GM18519 (cell line): ENCODE measurements around the gene RNF213.

Experiments used
- ATAC-seq: cut with Tn5 transposase; IDR thresholded peaks from one replicate; pipeline ENCODE4 v1.9.1; 2021; ENCODE audit warnings: mild to moderate bottlenecking, moderate library complexity; ENCODE audit not compliant: unreplicated experiment, low FRiP score

The RNF213 gene

GRCh38 chr17:80260791-80261158 is at the start of gene RNF213:
Gene RNF213 (plus strand): TSS chr17:80260852. CDS start chr17:80263682, 2,830 bp downstream.
- no peak for ATAC-seq

- no peak for ATAC-seq
Observed at GRCh38 chr17:80212109-80212508, 48.5 kb upstream of the RNF213 start.

- no peak for ATAC-seq
Observed at GRCh38 chr17:80212511-80212910, 48.1 kb upstream of the RNF213 start.

DNA sequence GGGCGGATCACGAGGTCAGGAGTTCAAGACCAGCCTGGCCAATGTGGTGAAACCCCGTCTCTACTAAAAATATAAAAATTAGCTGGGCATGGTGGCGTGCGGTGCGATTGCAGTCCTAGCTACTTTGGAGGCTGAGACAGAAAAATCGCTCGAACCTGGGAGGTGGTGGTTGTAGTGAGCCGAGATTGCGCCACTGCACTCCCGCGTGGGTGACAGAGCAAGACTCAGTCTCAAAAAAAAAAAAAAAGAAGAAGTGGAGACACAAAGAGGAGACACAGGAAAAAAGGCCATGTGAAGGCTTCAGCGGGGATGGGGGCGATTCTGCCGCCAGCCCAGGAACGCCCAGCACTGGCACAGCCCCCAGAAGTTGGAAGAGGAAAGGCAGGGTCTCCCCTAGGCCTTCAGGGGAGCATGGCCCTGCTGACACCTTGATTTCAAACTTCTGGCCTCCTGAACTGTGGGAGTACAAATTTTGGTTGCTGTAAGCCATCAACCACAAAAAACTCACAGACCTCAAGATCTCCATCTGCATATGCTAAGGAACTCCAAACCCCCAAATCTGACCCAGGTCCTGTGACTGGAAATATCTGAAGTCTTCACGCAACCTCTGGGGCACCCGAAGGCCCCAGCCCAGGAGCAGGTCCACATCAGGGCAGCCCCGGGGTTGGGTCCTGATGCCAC is 47.5 kb upstream of the RNF213 start:
- ATAC-seq, result no peak

- no peak for ATAC-seq
Observed at GRCh38 chr17:80213643-80213975, 47.0 kb upstream of the RNF213 start.

- ATAC-seq, result no peak
Observed at GRCh38 chr17:80214012-80214877, 46.4 kb upstream of the RNF213 start.

GRCh38 chr17:80214878-80215210 is 45.8 kb upstream of the RNF213 start:
- no peak for ATAC-seq

GRCh38 chr17:80216473-80217456 is 43.9 kb upstream of the RNF213 start:
- no peak for ATAC-seq

DNA sequence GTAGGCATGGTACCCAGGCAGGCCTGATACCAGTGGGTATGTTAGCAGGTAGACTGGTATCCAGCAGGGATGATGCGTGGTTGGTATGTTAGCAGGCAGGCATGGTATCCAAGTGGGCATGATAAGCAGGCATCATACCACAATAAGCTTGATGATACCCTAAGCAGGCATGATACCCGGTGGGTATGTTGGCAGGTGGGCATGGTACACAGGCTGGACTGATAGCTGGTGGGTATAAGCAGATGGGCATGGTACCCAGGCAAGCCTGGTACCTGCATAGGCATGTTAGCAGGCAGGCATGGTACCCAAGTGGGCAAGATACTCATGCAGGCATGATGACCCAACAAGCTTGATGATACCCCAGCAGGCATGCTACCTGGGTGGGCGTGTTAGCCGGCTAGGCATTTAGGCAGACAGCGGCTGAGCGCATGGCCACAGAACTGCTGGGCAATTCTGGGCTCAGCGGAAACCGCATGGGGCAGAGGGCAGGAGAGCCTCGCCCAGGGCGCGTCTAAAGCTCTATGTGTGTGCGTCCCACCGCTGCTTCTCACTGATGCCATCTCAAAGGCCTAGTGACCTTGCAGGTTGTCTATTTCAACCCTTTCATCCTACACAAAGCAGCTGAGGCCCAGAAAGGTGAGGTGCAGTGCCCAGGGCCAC is 42.8 kb upstream of the RNF213 start:
- no peak for ATAC-seq

GRCh38 chr17:80218391-80218790 is 42.3 kb upstream of the RNF213 start:
- ATAC-seq, result no peak

GRCh38 chr17:80219013-80219762 is 41.5 kb upstream of the RNF213 start:
- ATAC-seq, result no peak

DNA sequence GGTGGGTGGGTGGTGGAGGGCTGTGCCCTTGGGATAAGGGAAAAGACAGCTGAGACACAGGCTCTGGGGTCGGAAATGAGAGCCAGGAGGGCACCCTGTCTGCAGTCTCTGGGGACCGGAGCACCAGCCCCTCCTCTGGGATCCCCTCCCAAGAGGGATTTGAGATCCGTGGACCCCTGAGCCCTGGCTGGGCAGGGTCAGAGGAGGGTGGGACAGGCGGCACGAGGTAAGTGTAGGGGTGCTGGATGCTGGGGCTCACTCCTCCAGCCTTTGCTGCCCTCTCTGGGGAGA is 40.9 kb upstream of the RNF213 start:
- no peak for ATAC-seq

GRCh38 chr17:80220054-80220735 is 40.5 kb upstream of the RNF213 start, which contains the start of the genes SGSH and SLC26A11:
Gene SGSH (minus strand): TSS chr17:80220333. CDS start chr17:80220313, 20 bp downstream.
Gene SLC26A11 (plus strand): TSS chr17:80220427. CDS start chr17:80221561, 1,134 bp downstream.
- ATAC-seq, result no peak

DNA sequence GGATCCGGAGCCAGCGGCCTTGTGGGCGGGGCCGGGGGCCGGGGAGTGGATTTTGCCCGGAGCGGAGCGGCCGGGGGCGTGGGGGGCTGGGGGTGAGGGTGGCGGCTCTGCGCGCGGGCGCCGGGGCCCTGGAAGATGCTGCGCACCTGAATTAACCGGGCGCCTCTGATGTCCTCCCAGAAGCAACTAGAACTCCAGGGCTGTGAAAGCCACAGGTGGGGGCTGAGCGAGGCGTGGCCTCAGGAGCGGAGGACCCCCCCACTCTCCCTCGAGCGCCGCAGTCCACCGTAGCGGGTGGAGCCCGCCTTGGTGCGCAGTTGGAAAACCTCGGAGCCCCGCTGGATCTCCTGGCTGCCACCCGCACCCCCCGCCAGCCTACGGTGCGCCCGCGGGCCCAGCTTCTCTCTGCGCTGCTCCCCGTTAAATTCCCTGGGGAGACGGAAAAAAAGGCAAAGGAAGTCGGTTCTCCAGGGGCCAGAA is 39.9 kb upstream of the RNF213 start:
- no peak for ATAC-seq

DNA sequence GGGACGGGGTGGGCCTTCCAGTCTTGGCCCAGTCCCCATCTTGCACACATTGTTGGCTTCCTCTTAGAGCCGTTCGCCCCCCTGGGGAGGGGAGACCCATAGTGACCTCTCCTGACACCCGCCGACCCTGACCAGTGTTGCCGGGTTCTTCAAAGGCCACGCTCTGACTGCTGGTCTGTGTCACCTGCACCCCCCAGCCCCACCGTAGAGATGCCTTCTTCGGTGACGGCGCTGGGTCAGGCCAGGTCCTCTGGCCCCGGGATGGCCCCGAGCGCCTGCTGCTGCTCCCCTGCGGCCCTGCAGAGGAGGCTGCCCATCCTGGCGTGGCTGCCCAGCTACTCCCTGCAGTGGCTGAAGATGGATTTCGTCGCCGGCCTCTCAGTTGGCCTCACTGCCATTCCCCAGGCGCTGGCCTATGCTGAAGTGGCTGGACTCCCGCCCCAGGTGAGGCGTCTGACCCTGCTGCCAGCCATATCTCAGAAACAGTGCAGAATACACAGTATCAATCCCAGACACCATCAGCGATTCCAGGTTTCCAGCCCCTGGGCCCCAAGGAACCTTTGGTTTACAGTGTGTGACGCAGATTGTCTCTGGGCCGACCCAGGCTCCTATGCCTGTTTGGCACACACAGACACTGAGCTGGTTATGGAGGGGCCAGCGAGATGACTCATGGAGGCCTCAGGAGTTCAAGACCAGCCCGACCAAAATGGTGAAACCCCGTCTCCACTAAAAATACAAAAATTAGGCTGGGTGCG is 39.1 kb upstream of the RNF213 start:
- no peak for ATAC-seq

GRCh38 chr17:80222376-80223141 is 38.1 kb upstream of the RNF213 start:
- ATAC-seq, result no peak

- no peak for ATAC-seq
Observed at GRCh38 chr17:80223142-80223815, 37.4 kb upstream of the RNF213 start.
